GM18520 (cell line): ENCODE data around the gene HOXC10.

Experiments
- ATAC-seq: cut with Tn5 transposase; IDR thresholded peaks from one replicate; pipeline ENCODE4 v1.9.1; 2021; ENCODE audit not compliant: unreplicated experiment

HOXC10 gene

GRCh38 chr12:54002278-54002914 lies 17.4 kb downstream of the HOXC10 start:
- ATAC-seq: no peak

GRCh38 chr12:54002915-54003389 lies 18.0 kb downstream of the HOXC10 start:
- ATAC-seq: no peak

GRCh38 chr12:54003625-54004024 lies 18.7 kb downstream of the HOXC10 start:
- ATAC-seq: no peak

- no peak for ATAC-seq
Measured at GRCh38 chr12:54004063-54004840, 19.3 kb downstream of the HOXC10 start.

GRCh38 chr12:54004841-54005530 lies 20.0 kb downstream of the HOXC10 start:
- ATAC-seq: no peak

- ATAC-seq: no peak
Measured at GRCh38 chr12:54005531-54005852, 20.5 kb downstream of the HOXC10 start.

GRCh38 chr12:54005853-54006558 lies 21.1 kb downstream of the HOXC10 start:
- peak; percentile 41 for ATAC-seq

GRCh38 chr12:54006559-54007220 lies 21.7 kb downstream of the HOXC10 start:
- ATAC-seq: no peak

- no peak for ATAC-seq
Measured at GRCh38 chr12:54007538-54008259, 22.8 kb downstream of the HOXC10 start.

GRCh38 chr12:54008260-54008552 lies 23.3 kb downstream of the HOXC10 start:
- no peak for ATAC-seq

- no peak for ATAC-seq
Measured at GRCh38 chr12:54009171-54010052, 24.5 kb downstream of the HOXC10 start.

GRCh38 chr12:54010053-54010971 lies 25.4 kb downstream of the HOXC10 start:
- ATAC-seq: no peak

GRCh38 chr12:54010972-54011664 lies 26.2 kb downstream of the HOXC10 start:
- ATAC-seq: no peak

GRCh38 chr12:54011665-54012532 lies 27.0 kb downstream of the HOXC10 start:
- no peak for ATAC-seq

- ATAC-seq: no peak
Measured at GRCh38 chr12:54012631-54013409, 27.9 kb downstream of the HOXC10 start.

GRCh38 chr12:54014377-54015017 lies 29.6 kb downstream of the HOXC10 start:
- ATAC-seq: no peak
